GM23338 (cell line): Measurements from ENCODE around the gene TRIM63. TPM values are rescaled to one million over a fixed set of nuclear protein-coding genes. Genes with fewer than 3 reads are reported as not detected.

Experiments used
- ATAC-seq: fragments of 200-7000 bp; cut with Tn5 transposase; 3 replicates; pipeline ENCODE4 v1.9.1; 2020
- DNase-seq: peaks from one replicate; pipeline ENCODE4 v3.0.0-alpha.2; 2015; ENCODE audit warnings: low spot score
- H2AFZ ChIP-seq: fragments of 200-600 bp; sonication (generic); 2 replicates; pipeline ENCODE4 v1.8.0; 2016; ENCODE audit warnings: antibody characterized with exemption, mild to moderate bottlenecking, moderate library complexity
- H3F3A ChIP-seq: fragments of 200-600 bp; sonication (generic); replicated peaks from 2 replicates; pipeline ENCODE4 v1.8.0; 2017; ENCODE audit warnings: antibody characterized with exemption, mixed run types, low read depth
- H3K27ac ChIP-seq: fragments of 200-600 bp; sonication (generic); 2 replicates; pipeline ENCODE4 v1.6.1; 2016; ENCODE audit warnings: low read depth
- H3K27me3 ChIP-seq: fragments of 200-600 bp; sonication (generic); 2 replicates; pipeline ENCODE4 v1.8.0; 2016; ENCODE audit warnings: mild to moderate bottlenecking, mixed run types, moderate library complexity; ENCODE audit not compliant: insufficient read depth
- H3K36me3 ChIP-seq: fragments of 200-600 bp; sonication (generic); 2 replicates; pipeline ENCODE4 v1.8.0; 2016; ENCODE audit warnings: mild to moderate bottlenecking; ENCODE audit not compliant: insufficient read depth
- H3K4me1 ChIP-seq: fragments of 200-600 bp; sonication (generic); 2 replicates; pipeline ENCODE4 v1.8.0; 2016; ENCODE audit warnings: mild to moderate bottlenecking, moderate library complexity; ENCODE audit not compliant: insufficient read depth
- H3K4me2 ChIP-seq: fragments of 200-600 bp; sonication (generic); 2 replicates; pipeline ENCODE4 v1.7.1; 2017; ENCODE audit warnings: mixed run types
- H3K4me3 ChIP-seq: fragments of 200-600 bp; sonication (generic); 2 replicates; pipeline ENCODE4 v1.6.1; 2016; ENCODE audit warnings: mixed run types
- H3K79me2 ChIP-seq: fragments of 200-600 bp; sonication (generic); replicated peaks from 2 replicates; pipeline ENCODE4 v1.8.0; 2017; ENCODE audit warnings: mild to moderate bottlenecking; ENCODE audit not compliant: insufficient read depth
- H3K9me2 ChIP-seq: fragments of 200-600 bp; sonication (generic); 2 replicates; pipeline ENCODE4 v1.8.0; 2017; ENCODE audit not compliant: insufficient read depth
- H4K20me1 ChIP-seq: fragments of 200-600 bp; sonication (generic); replicated peaks from 2 replicates; pipeline ENCODE4 v1.8.0; 2017; ENCODE audit warnings: mild to moderate bottlenecking; ENCODE audit not compliant: insufficient read depth
- H3K27ac Mint-ChIP-seq: 2 replicates; pipeline ENCODE4 v1.8.0; 2020; ENCODE audit warnings: inconsistent platforms, mild to moderate bottlenecking, moderate library complexity, mixed read lengths
- H3K27me3 Mint-ChIP-seq: 3 replicates; pipeline ENCODE4 v1.8.0; 2022; ENCODE audit warnings: low read depth, mild to moderate bottlenecking, moderate library complexity, mixed read lengths, inconsistent platforms; ENCODE audit not compliant: insufficient read depth, poor library complexity
- H3K36me3 Mint-ChIP-seq: 3 replicates; pipeline ENCODE4 v1.8.0; 2021; ENCODE audit warnings: low read depth, mild to moderate bottlenecking, inconsistent platforms, moderate library complexity, mixed read lengths
- H3K4me1 Mint-ChIP-seq: 3 replicates; pipeline ENCODE4 v1.8.0; 2020; ENCODE audit warnings: mild to moderate bottlenecking, inconsistent platforms, mixed read lengths
- H3K4me3 Mint-ChIP-seq: 3 replicates; pipeline ENCODE4 v1.8.0; 2021; ENCODE audit warnings: moderate library complexity, mild to moderate bottlenecking, inconsistent platforms, mixed read lengths
- H3K9me3 Mint-ChIP-seq: 3 replicates; pipeline ENCODE4 v1.8.0; 2020; ENCODE audit warnings: moderate library complexity, mild to moderate bottlenecking, inconsistent platforms, mixed read lengths
- CREB1 ChIP-seq: fragments of 250-450 bp; sonication (Bioruptor Pico); IDR thresholded peaks from 2 replicates; pipeline ENCODE4 v1.5.0; 2020; ENCODE audit warnings: low read depth, mild to moderate bottlenecking, moderate library complexity
- ETS1 ChIP-seq: IDR thresholded peaks from 2 replicates; pipeline ENCODE4 v1.6.1; 2016; ENCODE audit warnings: antibody characterized with exemption
- EZH2 ChIP-seq: fragments of 200-600 bp; sonication (generic); IDR thresholded peaks from one replicate; pipeline ENCODE4 v1.8.0; 2017; ENCODE audit warnings: antibody characterized with exemption, mild to moderate bottlenecking, low read depth; ENCODE audit not compliant: unreplicated experiment
- EZH2phosphoT487 ChIP-seq: fragments of 200-600 bp; sonication (generic); IDR thresholded peaks from one replicate; pipeline ENCODE4 v1.8.1; 2018; ENCODE audit warnings: antibody characterized with exemption; ENCODE audit not compliant: unreplicated experiment
- JUNB ChIP-seq: IDR thresholded peaks from one replicate; pipeline ENCODE4 v1.6.1; 2016; ENCODE audit warnings: antibody characterized with exemption; ENCODE audit not compliant: unreplicated experiment
- NANOG ChIP-seq: IDR thresholded peaks from 2 replicates; pipeline ENCODE4 v1.6.1; 2016; ENCODE audit warnings: antibody characterized with exemption, borderline replicate concordance
- POLR2AphosphoS5 ChIP-seq: IDR thresholded peaks from 2 replicates; pipeline ENCODE4 v1.6.1; 2016; ENCODE audit warnings: antibody characterized with exemption, low read depth
- REST ChIP-seq: IDR thresholded peaks from one replicate; pipeline ENCODE4 v1.6.1; 2018; ENCODE audit warnings: antibody characterized with exemption; ENCODE audit not compliant: unreplicated experiment
- STAT1 ChIP-seq: IDR thresholded peaks from one replicate; pipeline ENCODE4 v1.6.1; 2016; ENCODE audit warnings: antibody characterized with exemption; ENCODE audit not compliant: unreplicated experiment
- ZNF114 ChIP-seq: fragments of 250-450 bp; sonication (Bioruptor Pico); IDR thresholded peaks from 2 replicates; pipeline ENCODE4 v1.5.0; 2020; ENCODE audit warnings: mild to moderate bottlenecking, moderate library complexity
- ZNF331 ChIP-seq: fragments of 250-450 bp; sonication (Bioruptor Pico); IDR thresholded peaks from 2 replicates; pipeline ENCODE4 v1.5.0; 2020; ENCODE audit warnings: low read depth, mild to moderate bottlenecking, moderate library complexity
- polyA plus RNA-seq: library from polyadenylated mRNA; unstranded; fragments of >200 nt; fragmentation: Nextera tagmentation; extraction: Ambion mirVana; gene quantifications from 2 replicates; pipeline ENCODE4 v1.2.1, GENCODE V29; 2016
- total RNA-seq: library from RNA; depleted of rRNA; stranded (reverse); fragments of >200 nt; shearing (Covaris generic); gene quantifications from 2 replicates; pipeline ENCODE4 v1.2.3, GENCODE V29; 2014
- TF ChIP-seq, protein P1 (sequence below): fragments of 250-450 bp; sonication (Bioruptor Pico); IDR thresholded peaks from 2 replicates; pipeline ENCODE4 v1.5.0; 2020; ENCODE audit warnings: mild to moderate bottlenecking, moderate library complexity
- TF ChIP-seq, protein P2 (sequence below), 2 experiments: fragments of 200-600 bp in 1 of 2; sonication (generic) in 1 of 2; conservative IDR thresholded peaks; 2 replicates each; pipeline versions ENCODE4 v1.5.1 to v1.6.1; 2016 to 2017; ENCODE audit warnings: antibody characterized with exemption in 2 of 2, low read depth in 2 of 2, mild to moderate bottlenecking in 2 of 2, moderate library complexity in 1 of 2

The TRIM63 gene
- total and polyA plus RNA-seq, 2 experiments from 2014 or later = 0.17 TPM; not detected in 1

GRCh38 chr1:26032656-26033357, 34.6 kb downstream of the TRIM63 start:
- no peak overlapping the region for H3K27ac ChIP-seq
- peaks cover 27% of the 10 kb centered on the region for H3K27me3 ChIP-seq
- H3K4me3 ChIP-seq = no peak overlapping the region
- H3K4me1 ChIP-seq = peaks cover 6% of the 10 kb centered on the region; the same call in 1 of the 2 replicates
- no peaks in the 10 kb centered on the region for H3K36me3 ChIP-seq
- Mint-ChIP-seq H3K9me3 (no peaks in the 10 kb centered on the region; the same call in 2 of the 3 replicates), H3K36me3 (no peaks in the 10 kb centered on the region), H3K4me1 (peaks cover 5% of the 10 kb centered on the region; the same call in 2 of the 3 replicates), H3K27ac (no peak overlapping the region), H3K4me3 (no peak overlapping the region), H3K27me3 (peaks cover 31% of the 10 kb centered on the region)
- no peak for ATAC-seq
- no peaks in the 10 kb centered on the region for H3K79me2 ChIP-seq
- H3K4me2 ChIP-seq = no peak overlapping the region
- H3F3A ChIP-seq = no peaks in the 10 kb centered on the region
- DNase-seq = no peak
- H4K20me1 ChIP-seq = no peaks in the 10 kb centered on the region
- H2AFZ ChIP-seq = no peak overlapping the region
- TF ChIP-seq ETS1 (no peak), JUNB (no peak), STAT1 (no peak), ZNF114 (CRISPR knock-in tag) (no peak), CREB1 (CRISPR knock-in tag) (no peak), REST (no peak), ZNF331 (CRISPR knock-in tag) (no peak), NANOG (no peak), POLR2AphosphoS5 (no peak), EZH2phosphoT487 (no peak), EZH2 (no peak)
- TF ChIP-seq, protein P1, sequence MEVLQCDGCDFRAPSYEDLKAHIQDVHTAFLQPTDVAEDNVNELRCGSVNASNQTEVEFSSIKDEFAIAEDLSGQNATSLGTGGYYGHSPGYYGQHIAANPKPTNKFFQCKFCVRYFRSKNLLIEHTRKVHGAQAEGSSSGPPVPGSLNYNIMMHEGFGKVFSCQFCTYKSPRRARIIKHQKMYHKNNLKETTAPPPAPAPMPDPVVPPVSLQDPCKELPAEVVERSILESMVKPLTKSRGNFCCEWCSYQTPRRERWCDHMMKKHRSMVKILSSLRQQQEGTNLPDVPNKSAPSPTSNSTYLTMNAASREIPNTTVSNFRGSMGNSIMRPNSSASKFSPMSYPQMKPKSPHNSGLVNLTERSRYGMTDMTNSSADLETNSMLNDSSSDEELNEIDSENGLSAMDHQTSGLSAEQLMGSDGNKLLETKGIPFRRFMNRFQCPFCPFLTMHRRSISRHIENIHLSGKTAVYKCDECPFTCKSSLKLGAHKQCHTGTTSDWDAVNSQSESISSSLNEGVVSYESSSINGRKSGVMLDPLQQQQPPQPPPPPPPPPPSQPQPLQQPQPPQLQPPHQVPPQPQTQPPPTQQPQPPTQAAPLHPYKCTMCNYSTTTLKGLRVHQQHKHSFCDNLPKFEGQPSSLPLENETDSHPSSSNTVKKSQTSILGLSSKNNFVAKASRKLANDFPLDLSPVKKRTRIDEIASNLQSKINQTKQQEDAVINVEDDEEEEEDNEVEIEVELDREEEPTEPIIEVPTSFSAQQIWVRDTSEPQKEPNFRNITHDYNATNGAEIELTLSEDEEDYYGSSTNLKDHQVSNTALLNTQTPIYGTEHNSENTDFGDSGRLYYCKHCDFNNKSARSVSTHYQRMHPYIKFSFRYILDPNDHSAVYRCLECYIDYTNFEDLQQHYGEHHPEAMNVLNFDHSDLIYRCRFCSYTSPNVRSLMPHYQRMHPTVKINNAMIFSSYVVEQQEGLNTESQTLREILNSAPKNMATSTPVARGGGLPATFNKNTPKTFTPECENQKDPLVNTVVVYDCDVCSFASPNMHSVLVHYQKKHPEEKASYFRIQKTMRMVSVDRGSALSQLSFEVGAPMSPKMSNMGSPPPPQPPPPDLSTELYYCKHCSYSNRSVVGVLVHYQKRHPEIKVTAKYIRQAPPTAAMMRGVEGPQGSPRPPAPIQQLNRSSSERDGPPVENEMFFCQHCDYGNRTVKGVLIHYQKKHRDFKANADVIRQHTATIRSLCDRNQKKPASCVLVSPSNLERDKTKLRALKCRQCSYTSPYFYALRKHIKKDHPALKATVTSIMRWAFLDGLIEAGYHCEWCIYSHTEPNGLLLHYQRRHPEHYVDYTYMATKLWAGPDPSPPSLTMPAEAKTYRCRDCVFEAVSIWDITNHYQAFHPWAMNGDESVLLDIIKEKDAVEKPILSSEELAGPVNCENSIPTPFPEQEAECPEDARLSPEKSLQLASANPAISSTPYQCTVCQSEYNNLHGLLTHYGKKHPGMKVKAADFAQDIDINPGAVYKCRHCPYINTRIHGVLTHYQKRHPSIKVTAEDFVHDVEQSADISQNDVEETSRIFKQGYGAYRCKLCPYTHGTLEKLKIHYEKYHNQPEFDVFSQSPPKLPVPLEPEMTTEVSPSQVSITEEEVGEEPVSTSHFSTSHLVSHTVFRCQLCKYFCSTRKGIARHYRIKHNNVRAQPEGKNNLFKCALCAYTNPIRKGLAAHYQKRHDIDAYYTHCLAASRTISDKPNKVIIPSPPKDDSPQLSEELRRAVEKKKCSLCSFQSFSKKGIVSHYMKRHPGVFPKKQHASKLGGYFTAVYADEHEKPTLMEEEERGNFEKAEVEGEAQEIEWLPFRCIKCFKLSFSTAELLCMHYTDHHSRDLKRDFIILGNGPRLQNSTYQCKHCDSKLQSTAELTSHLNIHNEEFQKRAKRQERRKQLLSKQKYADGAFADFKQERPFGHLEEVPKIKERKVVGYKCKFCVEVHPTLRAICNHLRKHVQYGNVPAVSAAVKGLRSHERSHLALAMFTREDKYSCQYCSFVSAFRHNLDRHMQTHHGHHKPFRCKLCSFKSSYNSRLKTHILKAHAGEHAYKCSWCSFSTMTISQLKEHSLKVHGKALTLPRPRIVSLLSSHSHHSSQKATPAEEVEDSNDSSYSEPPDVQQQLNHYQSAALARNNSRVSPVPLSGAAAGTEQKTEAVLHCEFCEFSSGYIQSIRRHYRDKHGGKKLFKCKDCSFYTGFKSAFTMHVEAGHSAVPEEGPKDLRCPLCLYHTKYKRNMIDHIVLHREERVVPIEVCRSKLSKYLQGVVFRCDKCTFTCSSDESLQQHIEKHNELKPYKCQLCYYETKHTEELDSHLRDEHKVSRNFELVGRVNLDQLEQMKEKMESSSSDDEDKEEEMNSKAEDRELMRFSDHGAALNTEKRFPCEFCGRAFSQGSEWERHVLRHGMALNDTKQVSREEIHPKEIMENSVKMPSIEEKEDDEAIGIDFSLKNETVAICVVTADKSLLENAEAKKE (CRISPR knock-in tag) = no peak
- TF ChIP-seq, protein P2, sequence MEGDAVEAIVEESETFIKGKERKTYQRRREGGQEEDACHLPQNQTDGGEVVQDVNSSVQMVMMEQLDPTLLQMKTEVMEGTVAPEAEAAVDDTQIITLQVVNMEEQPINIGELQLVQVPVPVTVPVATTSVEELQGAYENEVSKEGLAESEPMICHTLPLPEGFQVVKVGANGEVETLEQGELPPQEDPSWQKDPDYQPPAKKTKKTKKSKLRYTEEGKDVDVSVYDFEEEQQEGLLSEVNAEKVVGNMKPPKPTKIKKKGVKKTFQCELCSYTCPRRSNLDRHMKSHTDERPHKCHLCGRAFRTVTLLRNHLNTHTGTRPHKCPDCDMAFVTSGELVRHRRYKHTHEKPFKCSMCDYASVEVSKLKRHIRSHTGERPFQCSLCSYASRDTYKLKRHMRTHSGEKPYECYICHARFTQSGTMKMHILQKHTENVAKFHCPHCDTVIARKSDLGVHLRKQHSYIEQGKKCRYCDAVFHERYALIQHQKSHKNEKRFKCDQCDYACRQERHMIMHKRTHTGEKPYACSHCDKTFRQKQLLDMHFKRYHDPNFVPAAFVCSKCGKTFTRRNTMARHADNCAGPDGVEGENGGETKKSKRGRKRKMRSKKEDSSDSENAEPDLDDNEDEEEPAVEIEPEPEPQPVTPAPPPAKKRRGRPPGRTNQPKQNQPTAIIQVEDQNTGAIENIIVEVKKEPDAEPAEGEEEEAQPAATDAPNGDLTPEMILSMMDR (conservative IDR thresholded peaks at IDR 0.05; ENCODE audit: low read depth in 2 of 2) = no peak
- H3K9me2 ChIP-seq = no peaks in the 10 kb centered on the region
